HepG2 (cell line): ENCODE measurements around the gene SMAP1. TPM values are rescaled to one million over a fixed set of nuclear protein-coding genes. Genes with fewer than 3 reads are reported as not detected.

Experiments
- ATAC-seq: fragments of 200-7000 bp; cut with Tn5 transposase; 3 replicates; pipeline ENCODE4 v1.9.1; 2020; ENCODE audit warnings: mild to moderate bottlenecking, moderate library complexity
- BruUV-seq: library from RNA; stranded (reverse); fragments of 400-500 nt; replicated peaks from 2 replicates; lab custom pipeline; 2021; lab: Mats Ljungman, UMichigan
- CTCF ChIA-PET: fragments of 300-600 bp; formaldehyde crosslinking; extraction: SDS; loops from one replicate; lab custom pipeline; 2021; ENCODE audit warnings: low total read pairs, inconsistent platforms, low intra/inter-chr PET ratio; lab: Yijun Ruan, JAX
- POLR2A ChIA-PET: fragments of 350-600 bp; sonication (Branson Sonifier 250); formaldehyde crosslinking; loops from one replicate; lab custom pipeline; 2020; ENCODE audit warnings: antibody characterized with exemption, inconsistent platforms; lab: Yijun Ruan, JAX
- DNase-seq: peaks from one replicate; pipeline ENCODE4 v3.0.0-alpha.2; 2015; ENCODE audit warnings: low spot score
- FAIRE-seq: peaks from 3 replicates; lab custom pipeline; 2011; peaks lifted over from hg19 to GRCh38; lab: Jason Lieb, UNC
- H2AFZ ChIP-seq: one replicate; pipeline ENCODE4 v1.6.1; 2011; ENCODE audit warnings: low read length, inconsistent platforms
- H3K27ac ChIP-seq: fragments of 300-600 bp; 3 replicates; pipeline ENCODE4 v1.8.0; 2011; ENCODE audit warnings: mixed run types, mild to moderate bottlenecking, mixed read lengths, low read length, inconsistent platforms; ENCODE audit not compliant: insufficient read depth; ENCODE audit errors: extremely low read length
- H3K27me3 ChIP-seq, 2 experiments: fragments of 200-600 bp in 1 of 2; 2 replicates in 1 of 2; 3 replicates in 1 of 2; pipeline versions ENCODE4 v1.6.0 to v1.8.0; 2011; ENCODE audit warnings: low read length in 2 of 2, mild to moderate bottlenecking in 2 of 2, moderate library complexity in 2 of 2, inconsistent platforms in 1 of 2; ENCODE audit not compliant: insufficient read depth in 2 of 2, control insufficient read depth in 1 of 2
- H3K36me3 ChIP-seq, 2 experiments: fragments of 200-600 bp in 1 of 2; replicated peaks in 1 of 2; 2 replicates in 1 of 2; 3 replicates in 1 of 2; pipeline versions ENCODE4 v1.5.1 to v1.8.0; 2011; ENCODE audit warnings: low read length in 2 of 2, inconsistent platforms in 1 of 2; ENCODE audit not compliant: insufficient read depth in 2 of 2, control insufficient read depth in 1 of 2
- H3K4me1 ChIP-seq: 2 replicates; pipeline ENCODE4 v1.5.1; 2012; ENCODE audit warnings: low read length, inconsistent platforms; ENCODE audit not compliant: insufficient read depth
- H3K4me2 ChIP-seq: 2 replicates; pipeline ENCODE4 v1.6.0; 2011; ENCODE audit warnings: low read depth, low read length, inconsistent platforms
- H3K4me3 ChIP-seq, 3 experiments: fragments of 200-600 bp in 1 of 3; sonication (generic), shearing (Covaris generic) in 1 of 3; replicated peaks in 1 of 3; 2 replicates each; pipeline ENCODE4 v1.5.1; 2011 to 2016; ENCODE audit warnings: low read length in 3 of 3, inconsistent platforms in 2 of 3, low read depth in 2 of 3, mild to moderate bottlenecking in 2 of 3, control low read depth in 1 of 3, mixed read lengths in 1 of 3; ENCODE audit not compliant: insufficient read depth in 1 of 3
- H3K79me2 ChIP-seq: one replicate; pipeline ENCODE4 v1.6.1; 2011; ENCODE audit warnings: low read length, inconsistent platforms; ENCODE audit not compliant: insufficient read depth
- H3K9ac ChIP-seq: 2 replicates; pipeline ENCODE4 v1.6.0; 2011; ENCODE audit warnings: mild to moderate bottlenecking, low read depth, low read length, inconsistent platforms; ENCODE audit not compliant: insufficient read depth
- H3K9me3 ChIP-seq: 2 replicates; pipeline ENCODE4 v1.5.1; 2012; ENCODE audit warnings: mild to moderate bottlenecking, low read length
- H4K20me1 ChIP-seq: 2 replicates; pipeline ENCODE4 v1.6.0; 2011; ENCODE audit warnings: inconsistent platforms, mild to moderate bottlenecking, low read length, moderate library complexity; ENCODE audit not compliant: insufficient read depth
- HIVEP1 ChIP-seq: sonication (generic); formaldehyde crosslinking; IDR thresholded peaks from 2 replicates; pipeline ENCODE4 v1.4.0; 2020; ENCODE audit warnings: mild to moderate bottlenecking, missing genetic modification reagents
- MYPOP ChIP-seq: sonication (generic); formaldehyde crosslinking; IDR thresholded peaks from 2 replicates; pipeline ENCODE4 v1.8.1; 2023; ENCODE audit warnings: mild to moderate bottlenecking, moderate library complexity, missing genetic modification reagents
- NFE2L1 ChIP-seq: sonication (generic); formaldehyde crosslinking; IDR thresholded peaks from 2 replicates; pipeline ENCODE4 v1.4.0; 2020; ENCODE audit warnings: missing genetic modification reagents, mild to moderate bottlenecking, borderline replicate concordance
- SNAPC4 ChIP-seq: sonication (generic); formaldehyde crosslinking; IDR thresholded peaks from 2 replicates; pipeline ENCODE4 v1.4.0; 2020; ENCODE audit warnings: mild to moderate bottlenecking, missing genetic modification reagents
- ZNF496 ChIP-seq: sonication (generic); formaldehyde crosslinking; IDR thresholded peaks from 2 replicates; pipeline ENCODE4 v1.8.1; 2023; ENCODE audit warnings: mild to moderate bottlenecking, moderate library complexity, missing genetic modification reagents; ENCODE audit not compliant: insufficient replicate concordance
- WGBS: methylation state at CpG from one replicate; pipeline ENCODE4 v1.1.6; 2017; ENCODE audit warnings: low lambda C conversion rate; 5-methylcytosine and 5-hydroxymethylcytosine counted together
- in situ Hi-C: cut with HindIII; loops from 2 replicates; pipeline ENCODE4 v1.10.0; 2017; ENCODE audit warnings: low pct_unique_long_range_greater_than_20kb; ENCODE audit not compliant: extremely low pct_ligation_motif_present
- intact Hi-C: fragments of 100-400 bp; cut with micrococcal nuclease; formaldehyde crosslinking; loops from one replicate; pipeline ENCODE4 v1.10.0; 2022; ENCODE audit not compliant: unreplicated experiment
- polyA plus RNA-seq, 8 experiments: library from polyadenylated mRNA; depleted of rRNA in 3 of 8; stranded (reverse) in 7 of 8; unstranded in 1 of 8; fragments of >200 nt; fragmentation: Illumina TruSeq in 4 of 8; extraction: Trizol in 4 of 8; gene quantifications; 2 replicates each; pipeline versions ENCODE4 v1.2.1 to v1.2.3, GENCODE V29; 2011 to 2016; ENCODE audit warnings: low read depth in 4 of 8, missing spikeins in 1 of 8, mixed read lengths in 1 of 8; ENCODE audit not compliant: insufficient read depth in 1 of 8
- total RNA-seq, 5 experiments: library from RNA; depleted of rRNA; stranded (reverse); fragments of >200 nt; fragmentation: Illumina TruSeq; extraction: Trizol; gene quantifications; 2 replicates each; pipeline ENCODE4 v1.2.3, GENCODE V29; 2016; ENCODE audit warnings: low read depth in 1 of 5
- TF ChIP-seq, protein P1 (sequence below): sonication (generic); formaldehyde crosslinking; IDR thresholded peaks from 2 replicates; pipeline ENCODE4 v1.8.1; 2023; ENCODE audit warnings: missing genetic modification reagents, mild to moderate bottlenecking, borderline replicate concordance
- TF ChIP-seq, protein P2 (sequence below): sonication (generic); formaldehyde crosslinking; conservative IDR thresholded peaks from 2 replicates; pipeline ENCODE4 v1.8.0; 2022; ENCODE audit warnings: missing genetic modification reagents

The SMAP1 gene
- total and polyA plus RNA-seq, 2 of the 13 experiments (the other 11 are each of a cell fraction or from before 2014, with no cell fraction given) = 13.4 to 17.8 TPM

DNA sequence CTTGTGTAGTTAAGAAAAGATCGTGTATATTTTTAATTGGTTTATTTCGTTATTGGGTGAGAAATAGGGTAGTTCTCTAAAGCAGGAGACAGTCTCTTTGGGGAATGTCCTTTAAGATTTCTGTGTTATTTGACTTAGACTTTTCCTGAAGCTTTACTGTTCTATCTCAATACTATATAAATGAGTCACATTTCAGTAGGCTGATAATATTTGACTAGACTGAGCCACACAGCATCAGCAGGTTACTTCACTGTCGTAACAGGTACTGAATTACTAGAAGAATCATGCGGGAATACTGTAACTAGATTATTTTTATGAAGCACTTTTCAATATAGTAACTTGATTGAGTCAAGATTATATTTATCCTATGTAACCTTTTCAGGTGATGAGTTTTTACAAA lies 1.4 kb downstream of the SMAP1 start:
- Histone ChIP-seq H3K9ac (peak overlapping the region; percentile 84), H3K9me3 (no peaks in the 10 kb centered on the region), H3K4me1 (peaks cover 51% of the 10 kb centered on the region), H3K27me3 (no peaks in the 10 kb centered on the region), H3K36me3 (no peaks in the 10 kb centered on the region), H4K20me1 (peaks cover 4% of the 10 kb centered on the region; the same call in 1 of the 2 replicates), H3K79me2 (peaks cover 47% of the 10 kb centered on the region), H3K4me3 (peak overlapping the region; percentile 82 to 99 (median 83); a peak in 5 of 6 replicates), H3K4me2 (peak overlapping the region; percentile 87), H3K27ac (no peak overlapping the region), H2AFZ (no peak overlapping the region)
- WGBS = 20% methylated on average over 4 of the region's 4 CpGs
- DNase-seq (peak; percentile 13), FAIRE-seq (no peak), ATAC-seq (no peak)
- TF ChIP-seq ZNF496 (CRISPR knock-in tag) (no peak), SNAPC4 (CRISPR knock-in tag) (no peak), HIVEP1 (no peak), MYPOP (CRISPR knock-in tag) (no peak), NFE2L1 (CRISPR knock-in tag) (no peak)
- TF ChIP-seq, protein P1, sequence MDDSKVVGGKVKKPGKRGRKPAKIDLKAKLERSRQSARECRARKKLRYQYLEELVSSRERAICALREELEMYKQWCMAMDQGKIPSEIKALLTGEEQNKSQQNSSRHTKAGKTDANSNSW (CRISPR knock-in tag) = no peak
- TF ChIP-seq, protein P2, sequence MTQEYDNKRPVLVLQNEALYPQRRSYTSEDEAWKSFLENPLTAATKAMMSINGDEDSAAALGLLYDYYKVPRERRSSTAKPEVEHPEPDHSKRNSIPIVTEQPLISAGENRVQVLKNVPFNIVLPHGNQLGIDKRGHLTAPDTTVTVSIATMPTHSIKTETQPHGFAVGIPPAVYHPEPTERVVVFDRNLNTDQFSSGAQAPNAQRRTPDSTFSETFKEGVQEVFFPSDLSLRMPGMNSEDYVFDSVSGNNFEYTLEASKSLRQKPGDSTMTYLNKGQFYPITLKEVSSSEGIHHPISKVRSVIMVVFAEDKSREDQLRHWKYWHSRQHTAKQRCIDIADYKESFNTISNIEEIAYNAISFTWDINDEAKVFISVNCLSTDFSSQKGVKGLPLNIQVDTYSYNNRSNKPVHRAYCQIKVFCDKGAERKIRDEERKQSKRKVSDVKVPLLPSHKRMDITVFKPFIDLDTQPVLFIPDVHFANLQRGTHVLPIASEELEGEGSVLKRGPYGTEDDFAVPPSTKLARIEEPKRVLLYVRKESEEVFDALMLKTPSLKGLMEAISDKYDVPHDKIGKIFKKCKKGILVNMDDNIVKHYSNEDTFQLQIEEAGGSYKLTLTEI = no peak
- in situ Hi-C loops (no loop called here), intact Hi-C loops (loop anchor here (2.0 to 5.0 kb wide), 2 partner anchors 18 to 102 kb away; partner anchors contain the start of gene SDHAF4)
- CTCF ChIA-PET = no interaction called here
- POLR2A ChIA-PET = interaction anchor here (1.3 to 3.6 kb wide), 2 partner anchors 102 to 270 kb away, joined by 3 to 13 read pairs; partner anchors contain the start of gene SDHAF4
- BruUV-seq = TSS peak; percentile 57
